Measurements from ENCODE around the gene QRFP. TPM values are rescaled to one million over a fixed set of nuclear protein-coding genes. Genes with fewer than 3 reads are reported as not detected.

Gene QRFP
- total RNA-seq, 1 experiment from 2014 or later, result not detected

GRCh38 chr9:130900701-130901497 lies 4.3 kb upstream of the QRFP start:
- Histone ChIP-seq H3K9ac (ENCODE audit: low read length) (no peak overlapping the region), H3K9me3 (ENCODE audit: control insufficient read depth in 1 of 2, insufficient read depth in 1 of 2, low read depth in 1 of 2, low read length in 2 of 2) (no peaks in the 10 kb centered on the region), H3K27me3 (ENCODE audit: insufficient read depth, low read length) (no peaks in the 10 kb centered on the region), H2AFZ (ENCODE audit: low read depth, low read length, poor library complexity, severe bottlenecking) (no peak overlapping the region), H3K4me3 (replicated peaks in 1 of 2; ENCODE audit: low read depth in 1 of 2, low read length in 2 of 2) (no peak overlapping the region), H3K4me2 (ENCODE audit: low read length) (no peak overlapping the region), H3K79me2 (ENCODE audit: insufficient read depth, low read length) (no peaks in the 10 kb centered on the region), H3K4me1 (ENCODE audit: control insufficient read depth in 1 of 2, insufficient read depth in 2 of 2, low read length in 2 of 2) (no peaks in the 10 kb centered on the region), H3K27ac (ENCODE audit: low read depth, low read length) (no peak overlapping the region), H3K9me2 (ENCODE audit: insufficient read depth) (no peaks in the 10 kb centered on the region), H3K36me3 (ENCODE audit: control insufficient read depth in 1 of 2, insufficient read depth in 2 of 2, low read length in 2 of 2) (no peaks in the 10 kb centered on the region), H4K20me1 (ENCODE audit: insufficient read depth) (no peaks in the 10 kb centered on the region)
- RAD21 ChIA-PET (ENCODE audit: low non-redundant PET in 1 of 2, low total read pairs in 2 of 2, uncharacterized antibody in 2 of 2, unreplicated experiment in 2 of 2), result interaction anchor here in 1 of 2 experiments (0.8 kb wide), 1 partner anchor 145 kb away, joined by 3 read pairs; no protein-coding TSS in a partner anchor
- CTCF ChIA-PET, result interaction anchor here (1.0 to 1.3 kb wide), 3 partner anchors 40 to 146 kb away, joined by 3 to 4 read pairs (median 3); no protein-coding TSS in a partner anchor
- ATAC-seq (no peak), DNase-seq (ENCODE audit: low read depth, low spot score) (no peak)
- intact Hi-C loops (cut with micrococcal nuclease), result no loop called here
- no TSS peak for BruUV-seq (replicated peaks)
- POLR2A ChIA-PET, result no interaction called here
- no peak for TF ChIP-seq SRF (IDR thresholded peaks at IDR 0.05; ENCODE audit: low read depth)
- no peak for TF ChIP-seq TCF7L2 (IDR thresholded peaks at IDR 0.05; ENCODE audit: borderline replicate concordance, extremely low read depth, insufficient read depth, insufficient read length)
- TF ChIP-seq, protein P1, sequence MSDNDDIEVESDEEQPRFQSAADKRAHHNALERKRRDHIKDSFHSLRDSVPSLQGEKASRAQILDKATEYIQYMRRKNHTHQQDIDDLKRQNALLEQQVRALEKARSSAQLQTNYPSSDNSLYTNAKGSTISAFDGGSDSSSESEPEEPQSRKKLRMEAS (IDR thresholded peaks at IDR 0.05), result no peak
- TF ChIP-seq, protein P2, sequence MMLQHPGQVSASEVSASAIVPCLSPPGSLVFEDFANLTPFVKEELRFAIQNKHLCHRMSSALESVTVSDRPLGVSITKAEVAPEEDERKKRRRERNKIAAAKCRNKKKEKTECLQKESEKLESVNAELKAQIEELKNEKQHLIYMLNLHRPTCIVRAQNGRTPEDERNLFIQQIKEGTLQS (IDR thresholded peaks at IDR 0.05), result no peak
- TF ChIP-seq RAD21 (IDR thresholded peaks at IDR 0.05; ENCODE audit: low read depth), result no peak
- no peak for TF ChIP-seq SIN3A (IDR thresholded peaks at IDR 0.05; ENCODE audit: low read depth)
- TF ChIP-seq JUND (IDR thresholded peaks at IDR 0.05), result no peak
- TF ChIP-seq ELF1 (IDR thresholded peaks at IDR 0.05; ENCODE audit: borderline replicate concordance, low read depth), result no peak
- no peak for TF ChIP-seq EZH2 (IDR thresholded peaks at IDR 0.05)
- no peak for TF ChIP-seq EGR1 (IDR thresholded peaks at IDR 0.05; ENCODE audit: low read depth)
- no peak for TF ChIP-seq REST (IDR thresholded peaks at IDR 0.05; ENCODE audit: low read depth)
- TF ChIP-seq FOSL1 (IDR thresholded peaks at IDR 0.05; ENCODE audit: low read depth), result no peak
- no peak for TF ChIP-seq CTCF (IDR thresholded peaks at IDR 0.05 in 2 of 3, conservative IDR thresholded peaks at IDR 0.05 in 1 of 3; ENCODE audit: borderline replicate concordance in 1 of 3, insufficient read depth in 1 of 3, low read depth in 2 of 3, low read length in 2 of 3)
- no peak for TF ChIP-seq YY1 (IDR thresholded peaks at IDR 0.05; ENCODE audit: extremely low read depth, insufficient replicate concordance, low read depth, low read length)
- TF ChIP-seq POLR2A (IDR thresholded peaks at IDR 0.05; ENCODE audit: borderline replicate concordance, extremely low read depth, insufficient read depth, insufficient read length), result no peak
